Neural progenitor cell (in vitro differentiated cells): ENCODE data around the gene BCL2L14.

Experiments
- EZH2phosphoT487 ChIP-seq: fragments of 200-600 bp; sonication (generic); IDR thresholded peaks from 2 replicates; pipeline ENCODE4 v1.6.1; 2017; ENCODE audit warnings: antibody characterized with exemption
- TF ChIP-seq, protein P1 (sequence below): fragments of 200-600 bp; sonication (generic); IDR thresholded peaks from 2 replicates; pipeline ENCODE4 v1.5.1; 2017; ENCODE audit warnings: antibody characterized with exemption, mild to moderate bottlenecking

DNA sequence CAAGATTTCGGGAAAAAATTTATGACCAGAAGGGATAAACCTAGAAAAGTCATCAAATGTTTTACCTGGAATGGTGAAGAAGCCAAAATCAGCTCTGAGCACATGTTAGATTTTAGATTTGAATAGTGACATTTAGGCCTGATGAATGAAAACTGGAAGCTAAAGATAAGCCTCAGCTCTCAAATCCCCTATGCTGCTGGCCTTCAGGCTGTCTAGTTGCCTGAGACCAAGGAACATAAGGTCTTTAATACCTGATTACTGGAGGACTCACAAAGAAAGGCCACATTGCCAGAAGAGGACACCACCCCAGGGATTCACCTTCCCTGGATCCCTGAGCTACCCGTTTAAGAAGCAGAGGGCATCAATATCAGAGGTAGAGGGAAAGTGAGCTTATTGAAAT, 56.6 kb downstream of the BCL2L14 start:
- TF ChIP-seq, protein P1, sequence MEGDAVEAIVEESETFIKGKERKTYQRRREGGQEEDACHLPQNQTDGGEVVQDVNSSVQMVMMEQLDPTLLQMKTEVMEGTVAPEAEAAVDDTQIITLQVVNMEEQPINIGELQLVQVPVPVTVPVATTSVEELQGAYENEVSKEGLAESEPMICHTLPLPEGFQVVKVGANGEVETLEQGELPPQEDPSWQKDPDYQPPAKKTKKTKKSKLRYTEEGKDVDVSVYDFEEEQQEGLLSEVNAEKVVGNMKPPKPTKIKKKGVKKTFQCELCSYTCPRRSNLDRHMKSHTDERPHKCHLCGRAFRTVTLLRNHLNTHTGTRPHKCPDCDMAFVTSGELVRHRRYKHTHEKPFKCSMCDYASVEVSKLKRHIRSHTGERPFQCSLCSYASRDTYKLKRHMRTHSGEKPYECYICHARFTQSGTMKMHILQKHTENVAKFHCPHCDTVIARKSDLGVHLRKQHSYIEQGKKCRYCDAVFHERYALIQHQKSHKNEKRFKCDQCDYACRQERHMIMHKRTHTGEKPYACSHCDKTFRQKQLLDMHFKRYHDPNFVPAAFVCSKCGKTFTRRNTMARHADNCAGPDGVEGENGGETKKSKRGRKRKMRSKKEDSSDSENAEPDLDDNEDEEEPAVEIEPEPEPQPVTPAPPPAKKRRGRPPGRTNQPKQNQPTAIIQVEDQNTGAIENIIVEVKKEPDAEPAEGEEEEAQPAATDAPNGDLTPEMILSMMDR = no peak
- TF ChIP-seq EZH2phosphoT487 = no peak
